H9 (cell line): ENCODE results near the gene ETNK2. TPM values are rescaled to one million over a fixed set of nuclear protein-coding genes. Genes with fewer than 3 reads are reported as not detected.

Experiments
- DNase-seq: peaks from one replicate; pipeline ENCODE4 v3.0.0-alpha.2; 2017
- H2AFZ ChIP-seq: one replicate; pipeline ENCODE4 v1.6.1; 2013; ENCODE audit warnings: mild to moderate bottlenecking, low read length, control low read depth, moderate library complexity
- H2AK5ac ChIP-seq: 2 replicates; pipeline ENCODE4 v1.6.1; 2013; ENCODE audit warnings: low read length, control low read depth, mixed read lengths; ENCODE audit not compliant: insufficient read length
- H2BK120ac ChIP-seq: one replicate; pipeline ENCODE4 v1.6.1; 2013; ENCODE audit warnings: low read depth, mild to moderate bottlenecking, low read length, control low read depth, inconsistent platforms; ENCODE audit not compliant: poor library complexity, severe bottlenecking
- H2BK12ac ChIP-seq: 2 replicates; pipeline ENCODE4 v1.6.1; 2013; ENCODE audit warnings: low read length, control low read depth, mixed read lengths, low read depth; ENCODE audit not compliant: insufficient read length
- H2BK15ac ChIP-seq: 2 replicates; pipeline ENCODE4 v1.6.1; 2013; ENCODE audit warnings: low read depth, low read length, control low read depth
- H2BK20ac ChIP-seq: one replicate; pipeline ENCODE4 v1.6.1; 2013; ENCODE audit warnings: low read depth, mild to moderate bottlenecking, low read length, control low read depth, inconsistent platforms; ENCODE audit not compliant: poor library complexity, severe bottlenecking
- H2BK5ac ChIP-seq: 2 replicates; pipeline ENCODE4 v1.6.1; 2013; ENCODE audit warnings: low read length, control low read depth, mixed read lengths; ENCODE audit not compliant: insufficient read length
- H3K14ac ChIP-seq: 2 replicates; pipeline ENCODE4 v1.6.1; 2013; ENCODE audit warnings: low read length, control low read depth; ENCODE audit not compliant: insufficient read depth
- H3K18ac ChIP-seq: 2 replicates; pipeline ENCODE4 v1.6.1; 2013; ENCODE audit warnings: low read depth, mild to moderate bottlenecking, mixed read lengths, low read length, control low read depth; ENCODE audit not compliant: insufficient read length
- H3K23ac ChIP-seq: 2 replicates; pipeline ENCODE4 v1.6.1; 2013; ENCODE audit warnings: low read length, control low read depth, mixed read lengths, low read depth; ENCODE audit not compliant: insufficient read length
- H3K23me2 ChIP-seq: 2 replicates; pipeline ENCODE4 v1.6.1; 2013; ENCODE audit warnings: low read depth, mild to moderate bottlenecking, mixed read lengths, low read length, control low read depth; ENCODE audit not compliant: insufficient read length, poor library complexity, severe bottlenecking
- H3K27ac ChIP-seq: 2 replicates; pipeline ENCODE4 v1.5.1; 2013; ENCODE audit warnings: low read length, control low read depth, mixed read lengths, low read depth; ENCODE audit not compliant: insufficient read length
- H3K27me3 ChIP-seq: 2 replicates; pipeline ENCODE4 v1.6.1; 2013; ENCODE audit warnings: low read length, control low read depth, inconsistent platforms; ENCODE audit not compliant: insufficient read depth
- H3K4ac ChIP-seq: 2 replicates; pipeline ENCODE4 v1.6.1; 2013; ENCODE audit warnings: low read depth, mild to moderate bottlenecking, control low read depth, inconsistent platforms, low read length, moderate library complexity
- H3K4me1 ChIP-seq: 2 replicates; pipeline ENCODE4 v1.6.1; 2013; ENCODE audit warnings: low read length, control low read depth, inconsistent platforms; ENCODE audit not compliant: insufficient read depth
- H3K4me2 ChIP-seq: 2 replicates; pipeline ENCODE4 v1.6.1; 2013; ENCODE audit warnings: low read length, control low read depth, mixed read lengths; ENCODE audit not compliant: insufficient read length, insufficient read depth
- H3K56ac ChIP-seq: 2 replicates; pipeline ENCODE4 v1.6.1; 2013; ENCODE audit warnings: low read depth, mild to moderate bottlenecking, mixed read lengths, low read length, control low read depth; ENCODE audit not compliant: insufficient read length
- H3K79me1 ChIP-seq: 2 replicates; pipeline ENCODE4 v1.6.1; 2013; ENCODE audit warnings: low read depth, mild to moderate bottlenecking, moderate library complexity, low read length, control low read depth, inconsistent platforms; ENCODE audit not compliant: insufficient read depth, poor library complexity, severe bottlenecking
- H3K79me2 ChIP-seq: 2 replicates; pipeline ENCODE4 v1.6.1; 2013; ENCODE audit warnings: low read length, control low read depth, inconsistent platforms; ENCODE audit not compliant: insufficient read depth
- H3K9ac ChIP-seq: 2 replicates; pipeline ENCODE4 v1.6.1; 2013; ENCODE audit warnings: low read length, control low read depth, mixed read lengths; ENCODE audit not compliant: insufficient read length; ENCODE audit errors: extremely low read depth
- H3K9me3 ChIP-seq: one replicate; pipeline ENCODE4 v1.6.1; 2013; ENCODE audit warnings: low read depth, low read length, inconsistent platforms; ENCODE audit not compliant: control insufficient read depth
- H3T11ph ChIP-seq: one replicate; pipeline ENCODE4 v1.6.1; 2013; ENCODE audit warnings: mild to moderate bottlenecking, low read length, control low read depth, inconsistent platforms
- H4K20me1 ChIP-seq: one replicate; pipeline ENCODE4 v1.6.1; 2013; ENCODE audit not compliant: control insufficient read depth, insufficient read length, insufficient read depth
- H4K5ac ChIP-seq: 2 replicates; pipeline ENCODE4 v1.6.1; 2013; ENCODE audit warnings: low read depth, mild to moderate bottlenecking, mixed read lengths, low read length, control low read depth; ENCODE audit not compliant: insufficient read length
- H4K8ac ChIP-seq: replicated peaks from 2 replicates; pipeline ENCODE4 v1.6.1; 2013; ENCODE audit warnings: low read length, control low read depth, mixed read lengths, low read depth; ENCODE audit not compliant: insufficient read length
- H4K91ac ChIP-seq: 2 replicates; pipeline ENCODE4 v1.6.1; 2013; ENCODE audit warnings: low read depth, mild to moderate bottlenecking, moderate library complexity, mixed read lengths, low read length, control low read depth; ENCODE audit not compliant: insufficient read length
- H3K27ac Mint-ChIP-seq, 3 experiments: 2 replicates in 2 of 3; 3 replicates in 1 of 3; pipeline ENCODE4 v1.8.0; 2020 to 2021; ENCODE audit warnings: mixed read lengths in 3 of 3, mild to moderate bottlenecking in 1 of 3, moderate library complexity in 1 of 3
- H3K27me3 Mint-ChIP-seq: 2 replicates; pipeline ENCODE4 v1.8.0; 2021; ENCODE audit warnings: low read depth, mild to moderate bottlenecking, moderate library complexity, mixed read lengths
- H3K36me3 Mint-ChIP-seq, 3 experiments: 2 replicates in 2 of 3; 3 replicates in 1 of 3; pipeline ENCODE4 v1.8.0; 2020 to 2021; ENCODE audit warnings: low read depth in 3 of 3, mixed read lengths in 3 of 3; ENCODE audit not compliant: insufficient read depth in 1 of 3
- H3K4me1 Mint-ChIP-seq, 2 experiments: 2 replicates each; pipeline ENCODE4 v1.8.0; 2020; ENCODE audit warnings: mixed read lengths in 2 of 2
- H3K4me3 Mint-ChIP-seq, 2 experiments: 2 replicates in 1 of 2; 3 replicates in 1 of 2; pipeline ENCODE4 v1.8.0; 2020 to 2021; ENCODE audit warnings: mild to moderate bottlenecking in 2 of 2, mixed read lengths in 2 of 2, moderate library complexity in 1 of 2
- H3K9me3 Mint-ChIP-seq, 2 experiments: 2 replicates in 1 of 2; 3 replicates in 1 of 2; pipeline ENCODE4 v1.8.0; 2020; ENCODE audit warnings: mild to moderate bottlenecking in 2 of 2, mixed read lengths in 2 of 2, moderate library complexity in 1 of 2
- WGBS: extraction: QIAGEN DNeasy Blood & Tissue Kit; methylation state at CpG from one replicate; pipeline ENCODE4 v1.1.7; 2013; ENCODE audit warnings: missing lambda C conversion rate, low lambda C conversion rate, mixed read lengths; ENCODE audit not compliant: insufficient read length; ENCODE audit errors: extremely low coverage; 5-methylcytosine and 5-hydroxymethylcytosine counted together
- total RNA-seq: library from RNA; stranded (reverse); gene quantifications from 2 replicates; pipeline ENCODE4 v1.2.1, GENCODE V29; 2021
- TF ChIP-seq, protein P1 (sequence below): fragments of 200-600 bp; sonication (generic); conservative IDR thresholded peaks from 3 replicates; pipeline ENCODE4 v1.8.0; 2021; ENCODE audit warnings: antibody characterized with exemption, mild to moderate bottlenecking

Gene ETNK2
- total RNA-seq, 1 experiment from 2014 or later, result 17.6 TPM

DNA sequence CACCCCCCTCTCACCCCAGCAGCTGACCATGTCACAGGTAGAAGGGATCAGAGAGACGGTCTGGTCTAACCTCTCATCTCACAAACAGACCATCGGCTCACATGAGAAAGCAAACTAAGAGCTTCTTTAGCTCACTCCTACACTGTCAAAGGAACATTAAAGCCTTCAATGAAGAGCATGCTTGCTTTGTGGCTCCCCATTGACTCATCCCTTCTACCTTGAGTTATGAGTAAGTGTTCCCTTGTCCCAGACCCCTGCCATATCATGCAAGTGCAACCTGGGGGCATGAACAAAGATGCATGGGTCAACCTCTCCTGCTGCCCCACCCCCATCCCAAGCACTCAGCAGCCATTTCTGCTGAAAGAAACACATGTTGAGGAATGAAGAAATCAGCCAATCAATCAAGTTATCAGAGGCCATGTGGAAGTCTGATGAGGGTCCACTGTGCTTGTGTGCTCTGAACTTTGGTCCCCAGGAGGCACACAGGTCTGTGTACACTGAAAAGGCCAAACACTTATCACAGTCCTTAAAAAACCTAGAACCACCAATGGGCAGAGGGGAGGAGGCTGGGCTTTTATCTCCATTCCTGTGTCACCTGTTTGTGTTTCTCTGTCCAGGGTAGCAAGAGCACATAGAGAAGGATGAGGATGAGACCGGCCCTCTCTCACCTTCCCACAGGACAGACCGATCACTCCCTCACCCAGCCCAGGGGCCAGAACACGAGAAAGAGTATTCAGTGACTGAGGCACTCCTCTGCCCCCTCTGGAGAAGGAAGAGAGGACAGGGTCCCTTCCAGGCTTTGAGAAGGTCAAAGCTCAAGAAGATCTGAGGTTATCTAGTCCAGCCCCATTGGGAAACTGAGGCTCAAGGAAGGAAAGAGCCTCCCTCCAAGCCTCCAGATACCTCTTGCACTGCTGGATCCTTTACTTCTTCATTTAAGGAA is 9.5 kb downstream of the ETNK2 start:
- Histone ChIP-seq H3K4ac (no peak overlapping the region), H3K9me3 (no peaks in the 10 kb centered on the region), H4K91ac (no peak overlapping the region), H4K8ac (no peak overlapping the region), H4K20me1 (no peaks in the 10 kb centered on the region), H2BK20ac (no peak overlapping the region), H3K27me3 (no peaks in the 10 kb centered on the region), H3T11ph (no peak overlapping the region), H3K56ac (no peak overlapping the region), H3K79me2 (no peaks in the 10 kb centered on the region), H3K23me2 (no peaks in the 10 kb centered on the region), H2BK120ac (no peak overlapping the region), H2AFZ (no peak overlapping the region), H4K5ac (no peak overlapping the region), H3K9ac (no peak overlapping the region), H3K79me1 (no peaks in the 10 kb centered on the region), H3K18ac (no peak overlapping the region), H2BK12ac (no peak overlapping the region), H3K4me2 (no peak overlapping the region), H2AK5ac (no peak overlapping the region), H2BK15ac (no peak overlapping the region), H3K23ac (no peak overlapping the region), H3K27ac (no peak overlapping the region), H3K4me1 (no peaks in the 10 kb centered on the region), H3K14ac (no peak overlapping the region), H2BK5ac (no peak overlapping the region)
- Mint-ChIP-seq H3K4me3 (no peak overlapping the region; a peak in 1 of 5 replicates), H3K36me3 (peaks cover 3 to 22% (median 10%) of the 10 kb centered on the region in 3 experiments; a peak in 5 of 7 replicates), H3K9me3 (no peaks in the 10 kb centered on the region), H3K27ac (no peak overlapping the region; a peak in 1 of 7 replicates), H3K4me1 (peaks cover 19 to 20% of the 10 kb centered on the region in 2 experiments), H3K27me3 (peaks cover 12% of the 10 kb centered on the region)
- no CpG with 5 or more reads among the region's 5 CpGs for WGBS
- DNase-seq, result no peak
- TF ChIP-seq, protein P1, sequence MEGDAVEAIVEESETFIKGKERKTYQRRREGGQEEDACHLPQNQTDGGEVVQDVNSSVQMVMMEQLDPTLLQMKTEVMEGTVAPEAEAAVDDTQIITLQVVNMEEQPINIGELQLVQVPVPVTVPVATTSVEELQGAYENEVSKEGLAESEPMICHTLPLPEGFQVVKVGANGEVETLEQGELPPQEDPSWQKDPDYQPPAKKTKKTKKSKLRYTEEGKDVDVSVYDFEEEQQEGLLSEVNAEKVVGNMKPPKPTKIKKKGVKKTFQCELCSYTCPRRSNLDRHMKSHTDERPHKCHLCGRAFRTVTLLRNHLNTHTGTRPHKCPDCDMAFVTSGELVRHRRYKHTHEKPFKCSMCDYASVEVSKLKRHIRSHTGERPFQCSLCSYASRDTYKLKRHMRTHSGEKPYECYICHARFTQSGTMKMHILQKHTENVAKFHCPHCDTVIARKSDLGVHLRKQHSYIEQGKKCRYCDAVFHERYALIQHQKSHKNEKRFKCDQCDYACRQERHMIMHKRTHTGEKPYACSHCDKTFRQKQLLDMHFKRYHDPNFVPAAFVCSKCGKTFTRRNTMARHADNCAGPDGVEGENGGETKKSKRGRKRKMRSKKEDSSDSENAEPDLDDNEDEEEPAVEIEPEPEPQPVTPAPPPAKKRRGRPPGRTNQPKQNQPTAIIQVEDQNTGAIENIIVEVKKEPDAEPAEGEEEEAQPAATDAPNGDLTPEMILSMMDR, result peak; percentile 32; the same call in 2 of the 3 replicates
